NCI-H2227 (cell line): ENCODE measurements around the gene PRKCA.

ENCODE experiments used
- DNase-seq: peaks from one replicate; lab custom pipeline; 2025; ENCODE audit not compliant: unreplicated experiment; lab: John Stamatoyannopoulos, UW

Gene PRKCA

DNA sequence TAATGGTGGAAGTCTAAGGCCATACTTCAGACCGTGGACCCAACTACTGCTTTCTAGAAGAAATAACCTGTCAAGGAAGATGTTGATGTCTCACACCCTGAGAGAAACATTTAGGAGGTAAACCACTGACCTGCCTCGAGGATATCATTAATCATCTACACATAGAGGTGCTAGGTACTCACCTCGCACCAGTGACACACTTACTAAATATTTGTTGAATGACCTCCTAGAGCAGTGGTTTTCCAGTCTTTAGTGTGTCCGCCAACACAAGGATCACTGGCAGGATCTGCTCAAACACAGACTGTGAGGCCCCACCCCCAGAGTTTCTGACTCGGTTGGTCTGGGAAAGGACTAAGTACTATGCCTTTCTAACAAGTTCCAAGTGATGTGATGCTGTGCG is 335.1 kb downstream of the PRKCA start:
- no peak for DNase-seq

DNA sequence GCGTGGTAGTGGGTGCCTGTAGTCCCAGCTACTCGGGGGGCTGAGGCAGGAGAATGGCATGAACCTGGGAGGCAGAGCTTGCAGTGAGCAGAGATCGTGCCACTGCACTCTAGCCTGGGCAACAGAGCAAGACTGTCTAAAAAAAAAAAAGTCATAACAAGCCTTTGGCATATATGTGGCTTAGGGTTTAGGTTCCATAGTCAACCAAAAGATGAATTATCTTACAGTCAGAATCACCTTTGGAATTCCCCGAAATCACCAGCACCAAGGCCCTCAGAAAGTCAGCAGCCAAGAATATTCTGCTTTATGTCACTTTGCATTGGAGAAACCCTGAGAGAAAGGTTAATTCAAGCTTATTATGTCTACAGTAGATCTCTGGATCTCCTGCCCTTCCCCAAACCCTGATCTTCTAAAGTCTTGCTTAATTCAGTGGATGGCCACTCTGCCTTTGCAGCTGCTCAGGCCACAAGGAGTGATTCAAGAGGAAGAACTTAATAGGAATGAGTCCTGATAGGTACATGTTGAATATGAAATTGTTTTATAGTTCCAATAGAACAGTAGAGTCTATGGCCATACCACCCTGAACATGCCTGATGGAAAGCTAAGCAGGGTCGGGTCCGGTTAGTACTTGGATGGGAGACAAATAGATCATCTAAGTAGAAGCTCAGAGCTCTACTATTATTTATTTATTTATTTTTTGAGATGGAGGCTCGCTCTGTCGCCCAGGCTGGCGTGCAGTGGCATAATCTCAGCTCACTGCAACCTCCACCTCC is 336.5 kb downstream of the PRKCA start:
- DNase-seq: no peak

DNA sequence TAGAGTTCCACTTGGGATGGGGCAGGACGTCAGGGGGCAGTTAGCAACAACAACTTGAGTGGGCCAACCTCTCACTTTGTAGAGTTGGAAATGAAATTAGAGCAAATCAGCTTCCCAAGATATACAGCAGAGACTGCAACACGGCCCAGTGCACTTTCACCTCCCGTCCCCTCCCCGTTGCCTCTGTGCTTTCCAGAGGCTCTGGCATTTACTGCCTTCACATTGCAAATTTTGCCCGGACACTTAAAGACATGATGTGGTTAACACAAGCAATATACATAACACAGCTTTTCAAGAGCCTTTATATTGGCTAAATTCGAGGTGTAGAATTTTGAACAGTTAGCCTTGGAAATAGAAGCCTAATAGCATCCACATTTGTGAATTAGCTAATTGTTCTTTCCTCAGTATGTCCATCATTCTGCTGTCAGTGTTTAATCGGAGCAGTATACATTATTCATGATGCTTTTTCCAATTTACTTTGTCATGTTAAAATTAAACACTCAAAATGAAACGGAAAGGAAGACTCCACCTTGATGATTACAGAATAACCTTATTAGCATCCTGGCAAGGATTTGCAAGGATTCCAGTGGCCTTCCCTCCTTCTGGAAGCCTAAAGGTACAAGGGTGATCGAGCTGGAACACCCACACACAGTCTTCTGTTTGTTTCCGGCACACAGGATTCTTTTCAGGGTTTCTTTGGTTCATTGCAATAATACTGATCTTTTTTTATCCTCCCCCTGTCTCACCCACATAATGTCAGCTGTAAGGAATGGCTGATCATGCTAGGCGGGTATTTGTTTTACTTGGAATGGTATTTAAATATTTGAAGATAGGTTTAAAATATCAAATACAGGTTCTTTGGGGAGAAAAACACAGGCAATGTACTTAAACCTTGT is 341.6 kb downstream of the PRKCA start:
- DNase-seq: no peak

DNA sequence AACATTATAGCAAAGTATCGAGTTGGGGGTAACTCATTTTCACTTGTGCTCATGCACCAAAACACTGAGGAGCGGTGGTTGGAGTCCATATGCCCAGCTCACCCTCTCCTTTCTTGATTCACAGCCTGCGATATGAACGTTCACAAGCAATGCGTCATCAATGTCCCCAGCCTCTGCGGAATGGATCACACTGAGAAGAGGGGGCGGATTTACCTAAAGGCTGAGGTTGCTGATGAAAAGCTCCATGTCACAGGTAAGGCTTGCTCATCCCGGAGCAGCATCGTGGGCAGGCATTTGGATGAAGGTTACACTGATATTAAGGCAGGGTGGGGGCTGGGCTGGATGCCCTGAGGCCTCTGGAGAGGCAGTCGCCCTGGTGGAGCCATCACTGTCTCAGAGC is 342.8 kb downstream of the PRKCA start:
- no peak for DNase-seq

DNA sequence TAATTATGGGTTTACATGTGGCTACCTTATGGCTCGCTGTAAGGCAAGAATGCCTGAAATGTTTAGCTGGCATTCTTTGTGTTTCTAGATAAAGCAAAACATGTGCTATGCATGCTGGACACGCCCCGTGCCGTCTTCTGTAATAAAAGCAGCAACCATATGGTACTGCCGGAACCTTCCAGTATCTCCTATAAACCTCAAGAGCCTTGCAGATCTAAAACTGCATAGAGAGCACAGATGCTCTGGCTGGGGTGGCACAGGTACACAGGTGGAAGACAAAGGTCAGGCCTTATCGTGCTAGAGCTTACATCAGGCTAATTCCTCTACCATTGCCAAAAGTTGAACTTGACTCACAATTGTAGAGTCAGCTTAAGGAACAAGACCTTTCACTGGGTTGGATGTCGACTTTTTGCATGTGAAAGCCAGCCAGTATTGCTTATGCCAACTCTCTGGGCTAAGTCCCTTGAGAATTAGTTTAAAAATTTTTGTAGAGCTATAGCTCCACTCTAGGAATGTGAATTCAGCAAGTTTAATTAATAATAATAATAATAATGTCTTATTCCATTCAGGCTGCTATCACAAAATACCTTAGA is 345.1 kb downstream of the PRKCA start:
- DNase-seq: no peak

GRCh38 chr17:66649818-66650543 is 347.6 kb downstream of the PRKCA start:
- DNase-seq: no peak

GRCh38 chr17:66650544-66650877 is 348.1 kb downstream of the PRKCA start:
- no peak for DNase-seq

DNA sequence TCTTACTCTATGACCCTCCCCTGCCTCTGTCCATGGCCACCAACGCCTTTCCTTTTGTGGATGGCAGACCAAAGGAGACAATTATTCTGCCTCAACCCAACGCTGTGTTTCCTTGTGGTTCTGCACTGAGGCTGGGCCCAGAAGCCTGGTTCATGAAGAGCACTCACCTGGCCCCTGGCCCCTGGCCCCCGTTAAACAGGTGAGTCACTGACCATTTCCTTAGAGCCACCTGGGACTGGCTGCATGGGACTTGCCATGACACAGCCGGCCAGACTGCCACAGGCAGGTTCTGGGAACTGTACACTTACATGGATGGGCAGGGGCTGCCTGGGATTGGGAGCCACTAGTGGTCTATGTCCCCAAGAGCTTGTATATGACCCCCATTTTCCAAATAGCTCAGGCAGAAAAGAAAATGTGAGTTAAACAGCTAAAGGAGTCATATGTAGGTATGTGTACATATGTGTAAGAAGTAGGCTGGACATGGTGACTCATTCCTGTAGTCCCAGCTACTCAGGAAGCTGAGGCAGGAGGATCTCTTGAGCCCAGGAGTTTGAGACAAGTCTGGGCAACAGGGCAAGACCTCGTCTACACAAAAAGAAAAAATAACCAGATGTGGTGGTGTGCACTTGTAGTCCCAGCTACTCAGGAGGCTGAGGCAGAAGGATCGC is 350.6 kb downstream of the PRKCA start:
- DNase-seq: no peak

DNA sequence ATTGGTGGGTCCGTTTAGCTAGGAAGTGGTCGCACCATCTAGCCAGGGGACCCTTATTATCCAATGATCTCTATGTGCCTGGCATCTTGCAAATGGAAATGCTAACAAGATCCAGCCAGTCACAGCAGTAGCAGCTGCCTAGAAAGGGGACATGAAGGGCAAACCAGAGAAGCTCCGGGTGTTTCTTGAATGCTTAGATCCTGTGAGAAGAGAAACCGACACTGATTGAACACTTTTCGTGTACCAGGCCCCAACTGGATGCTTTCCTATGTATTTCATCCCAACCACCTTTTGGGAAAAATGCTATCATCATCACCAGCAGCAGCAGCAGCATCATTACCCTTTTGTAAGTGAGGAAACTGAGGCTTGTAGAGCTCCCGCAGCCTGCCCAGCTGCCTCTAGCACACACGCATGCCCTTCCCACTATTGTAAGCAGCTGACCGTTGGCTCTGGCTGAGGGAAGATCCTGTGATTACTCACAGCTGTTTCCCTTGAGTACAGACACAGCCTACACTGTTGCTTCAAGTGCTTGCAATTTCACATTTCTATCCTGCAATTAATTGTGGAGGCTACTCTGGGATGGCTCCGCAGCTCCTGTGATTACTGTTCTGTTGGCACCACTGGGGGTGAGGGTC is 351.8 kb downstream of the PRKCA start:
- peak; percentile 76 for DNase-seq

GRCh38 chr17:66654764-66655163 is 352.4 kb downstream of the PRKCA start:
- no peak for DNase-seq

GRCh38 chr17:66655461-66655860 is 353.0 kb downstream of the PRKCA start:
- no peak for DNase-seq

- no peak for DNase-seq
These were observed 353.4 kb downstream of the PRKCA start for GRCh38 chr17:66655861-66656260.

DNA sequence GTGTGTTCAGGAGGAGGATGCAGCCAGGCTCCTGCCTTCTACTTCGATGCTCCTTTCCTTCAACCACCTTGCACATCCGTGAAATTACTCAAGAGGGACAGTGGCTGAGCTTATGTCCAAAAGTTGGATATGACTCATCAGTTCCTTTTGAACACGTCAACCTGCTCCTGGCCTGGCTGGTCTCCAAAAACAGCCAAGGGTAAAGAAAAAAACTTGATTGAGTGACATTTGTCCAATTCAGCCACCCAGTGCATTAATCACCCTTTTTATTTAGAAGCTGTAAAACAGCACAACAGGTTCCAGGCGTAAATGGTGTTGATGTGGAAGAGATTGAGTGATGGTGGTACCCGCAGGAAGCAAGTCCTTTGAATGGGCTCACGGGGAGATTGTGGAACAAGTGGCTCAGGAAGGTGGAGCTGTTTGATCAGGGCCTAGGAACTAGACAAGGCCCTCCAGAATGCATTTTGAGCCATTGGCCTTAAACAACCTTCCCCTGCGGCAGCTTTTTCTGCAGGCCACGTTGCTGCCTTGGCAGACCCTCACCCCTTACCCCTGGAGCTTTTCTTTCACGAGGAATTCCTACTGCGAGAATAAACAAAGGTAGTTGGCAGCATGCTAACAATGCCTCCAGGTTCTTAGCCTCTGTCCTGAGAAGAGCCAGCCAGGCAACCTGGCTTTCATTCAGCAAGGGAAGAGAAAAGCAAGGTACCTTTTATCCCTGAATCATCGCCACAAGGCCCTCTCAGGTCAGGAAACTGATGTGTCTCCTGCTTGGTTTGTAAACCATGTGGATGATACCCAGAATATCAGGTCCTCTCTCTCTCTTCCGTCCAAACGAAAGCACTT is 359.2 kb downstream of the PRKCA start:
- DNase-seq: no peak

DNA sequence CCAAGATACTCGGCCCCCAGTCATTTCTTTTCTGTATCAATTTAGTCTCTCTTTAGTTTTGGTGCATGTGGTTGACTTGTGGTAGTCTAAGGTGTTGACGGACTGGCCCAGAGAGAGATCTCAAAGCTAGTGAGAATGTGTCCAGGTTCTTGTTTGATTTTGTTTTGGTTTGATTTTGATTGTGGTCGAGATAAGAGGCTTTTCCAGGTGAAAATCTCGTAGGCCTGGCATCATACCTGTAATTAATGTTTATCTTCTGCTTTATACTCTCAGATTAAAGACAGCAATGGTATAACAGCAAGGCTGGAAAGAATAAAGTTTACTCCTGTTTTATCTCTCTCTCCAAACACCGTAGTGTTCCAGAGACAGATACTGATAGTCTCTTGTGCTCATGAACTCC is 360.1 kb downstream of the PRKCA start:
- DNase-seq: no peak

DNA sequence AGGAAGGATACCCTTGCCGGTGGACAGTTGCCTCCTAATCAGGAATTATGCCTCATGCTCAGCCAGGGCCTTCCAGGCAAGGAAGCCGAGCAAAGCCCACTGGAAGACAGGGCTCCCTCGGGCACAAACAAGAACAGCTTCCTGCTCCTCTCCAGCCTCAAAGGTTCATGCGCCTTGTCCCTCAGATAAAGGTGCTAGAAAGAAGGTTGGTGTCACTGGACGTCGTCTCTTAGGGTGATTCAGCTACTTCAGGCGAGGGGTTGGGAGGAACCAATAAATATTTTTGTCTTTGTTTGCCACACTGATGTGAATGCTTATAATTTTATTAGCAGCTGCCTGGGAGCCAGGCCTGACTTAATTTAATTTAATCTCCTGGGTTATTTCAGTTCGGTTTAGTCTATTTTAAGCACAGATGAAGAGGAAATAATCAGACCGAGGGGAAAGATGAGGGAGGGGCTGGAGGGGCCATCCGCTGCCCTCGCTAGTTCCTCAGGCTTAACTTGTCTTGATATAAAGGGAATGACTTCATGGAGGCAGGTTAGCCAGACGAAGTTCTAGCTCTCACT is 360.7 kb downstream of the PRKCA start:
- no peak for DNase-seq

DNA sequence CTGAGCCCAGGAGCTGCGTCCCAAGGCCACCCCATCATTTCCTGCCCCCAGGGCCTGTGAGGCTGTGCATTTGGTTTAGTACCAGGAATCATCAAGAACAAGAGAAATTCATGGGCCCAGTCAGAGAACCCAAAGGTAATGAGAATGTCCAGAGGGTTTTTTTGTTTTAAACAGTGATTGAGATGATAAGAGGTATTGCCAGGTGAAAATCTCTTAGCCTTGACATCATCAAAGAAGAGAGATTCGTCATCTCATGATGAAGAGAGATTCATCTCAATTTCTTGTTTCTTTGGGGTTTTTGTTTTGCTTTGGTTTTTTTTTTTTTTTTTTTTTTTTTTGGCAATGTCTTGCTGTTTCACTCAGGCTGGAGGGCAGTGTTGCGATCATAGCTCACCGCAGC is 361.9 kb downstream of the PRKCA start:
- no peak for DNase-seq

DNA sequence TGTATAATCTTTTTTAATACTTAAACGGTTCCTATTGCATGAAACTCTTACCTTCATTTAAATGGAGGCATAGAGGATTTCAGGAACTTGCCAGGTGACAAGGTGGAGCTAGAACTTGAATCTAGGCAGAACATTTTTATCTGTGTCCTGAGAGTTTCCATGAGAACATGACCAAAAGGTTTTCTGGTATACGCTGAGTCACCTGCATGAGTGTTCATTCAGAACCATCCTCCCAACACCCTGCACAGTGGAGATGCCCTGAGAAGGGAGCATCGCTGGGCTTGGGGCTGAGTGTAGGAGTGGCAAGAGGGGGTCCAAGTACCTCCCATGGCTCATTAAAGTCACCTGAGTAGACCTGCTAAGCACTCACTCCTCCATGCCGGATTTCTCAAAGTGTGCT is 362.8 kb downstream of the PRKCA start:
- DNase-seq: no peak

GRCh38 chr17:66667090-66667489 is 364.7 kb downstream of the PRKCA start:
- DNase-seq: no peak

- DNase-seq: no peak
These were observed 365.1 kb downstream of the PRKCA start for GRCh38 chr17:66667491-66668030.
